ENCODE data around the gene CFAP65.

CFAP65 gene

GRCh38 chr2:219041252-219041651 is at the start of gene CFAP65:
Gene CFAP65 (minus strand): TSS chr2:219041516. CDS start chr2:219039048, 2,468 bp downstream.
- no peak for DNase-seq

GRCh38 chr2:219090436-219091299 is 49.4 kb upstream of the CFAP65 start:
- DNase-seq, result no peak

GRCh38 chr2:219089330-219089729 is 48.0 kb upstream of the CFAP65 start:
- DNase-seq, result no peak

- DNase-seq, result no peak
Observed at GRCh38 chr2:219087848-219088247, 46.5 kb upstream of the CFAP65 start.

GRCh38 chr2:219087361-219087760 is 46.0 kb upstream of the CFAP65 start:
- no peak for DNase-seq

- DNase-seq, result no peak
Observed at GRCh38 chr2:219086196-219086595, 44.9 kb upstream of the CFAP65 start.

GRCh38 chr2:219084791-219085190 is 43.5 kb upstream of the CFAP65 start:
- no peak for DNase-seq

GRCh38 chr2:219082332-219082958 is 41.1 kb upstream of the CFAP65 start:
- no peak for DNase-seq

- no peak for DNase-seq
Observed at GRCh38 chr2:219081701-219082331, 40.5 kb upstream of the CFAP65 start.

- DNase-seq, result no peak
Observed at GRCh38 chr2:219081096-219081495, 39.8 kb upstream of the CFAP65 start.

- DNase-seq, result no peak
Observed at GRCh38 chr2:219079417-219079816, 38.1 kb upstream of the CFAP65 start.

GRCh38 chr2:219078951-219079350 is 37.6 kb upstream of the CFAP65 start:
- DNase-seq, result no peak

- no peak for DNase-seq
Observed at GRCh38 chr2:219078126-219078525, 36.8 kb upstream of the CFAP65 start.

GRCh38 chr2:219076253-219076652 is 34.9 kb upstream of the CFAP65 start:
- no peak for DNase-seq

- DNase-seq, result peak; percentile 33
Observed at GRCh38 chr2:219073413-219074129, 32.3 kb upstream of the CFAP65 start.

GRCh38 chr2:219072741-219073250 is 31.5 kb upstream of the CFAP65 start:
- no peak for DNase-seq

- no peak for DNase-seq
Observed at GRCh38 chr2:219071131-219071816, 30.0 kb upstream of the CFAP65 start.

GRCh38 chr2:219065484-219065883 is 24.2 kb upstream of the CFAP65 start:
- no peak for DNase-seq

- DNase-seq, result no peak
Observed at GRCh38 chr2:219062081-219062480, 20.8 kb upstream of the CFAP65 start.

- DNase-seq, result peak; percentile 4
Observed at GRCh38 chr2:219060821-219061791, 19.8 kb upstream of the CFAP65 start, which contains the start of gene IHH. Gene IHH (minus strand): TSS chr2:219060921. CDS start chr2:219060467, 454 bp downstream.

Data from RPMI8226 (cell line).